Smooth muscle cell (in vitro differentiated cells): Measurements from ENCODE around the gene GRK6. TPM values are rescaled to one million over a fixed set of nuclear protein-coding genes. Genes with fewer than 3 reads are reported as not detected.

Experiments
- DNase-seq: peaks from one replicate; lab custom pipeline; 2025; ENCODE audit not compliant: unreplicated experiment; lab: John Stamatoyannopoulos, UW
- H2AFZ ChIP-seq: fragments of 200-600 bp; sonication (generic); 2 replicates; pipeline ENCODE4 v1.6.0; 2016; ENCODE audit warnings: antibody characterized with exemption, low read depth, mild to moderate bottlenecking
- H3F3A ChIP-seq: fragments of 200-600 bp; sonication (generic); 2 replicates; pipeline ENCODE4 v1.6.0; 2017; ENCODE audit warnings: antibody characterized with exemption, low read depth
- H3K27ac ChIP-seq: fragments of 200-600 bp; sonication (generic); 2 replicates; pipeline ENCODE4 v1.5.1; 2016; ENCODE audit warnings: low read depth, mild to moderate bottlenecking
- H3K27me3 ChIP-seq: fragments of 200-600 bp; sonication (generic); 2 replicates; pipeline ENCODE4 v1.6.1; 2016; ENCODE audit warnings: low read depth, mild to moderate bottlenecking
- H3K36me3 ChIP-seq: fragments of 200-600 bp; sonication (generic); 2 replicates; pipeline ENCODE4 v1.5.1; 2016; ENCODE audit warnings: low read depth
- H3K4me1 ChIP-seq: fragments of 200-600 bp; sonication (generic); 2 replicates; pipeline ENCODE4 v1.5.1; 2016; ENCODE audit warnings: low read depth
- H3K4me2 ChIP-seq: fragments of 200-600 bp; sonication (generic); 2 replicates; pipeline ENCODE4 v1.6.0; 2016; ENCODE audit warnings: mild to moderate bottlenecking
- H3K4me3 ChIP-seq: fragments of 200-600 bp; sonication (generic); 2 replicates; pipeline ENCODE4 v1.5.1; 2016; ENCODE audit warnings: mild to moderate bottlenecking
- H3K79me2 ChIP-seq: fragments of 200-600 bp; sonication (generic); 2 replicates; pipeline ENCODE4 v1.6.0; 2016; ENCODE audit warnings: low read depth, mild to moderate bottlenecking
- H3K9ac ChIP-seq: fragments of 200-600 bp; sonication (generic); 2 replicates; pipeline ENCODE4 v1.6.0; 2016; ENCODE audit warnings: low read depth
- H3K9me3 ChIP-seq: fragments of 200-600 bp; sonication (generic); replicated peaks from 2 replicates; pipeline ENCODE4 v1.5.1; 2016; ENCODE audit warnings: low read depth
- H4K20me1 ChIP-seq: fragments of 200-600 bp; sonication (generic); 2 replicates; pipeline ENCODE4 v1.6.0; 2016; ENCODE audit warnings: low read depth
- CTCF ChIP-seq: fragments of 200-600 bp; sonication (generic); IDR thresholded peaks from 2 replicates; pipeline ENCODE4 v1.5.1; 2017; ENCODE audit warnings: borderline replicate concordance, mild to moderate bottlenecking, antibody characterized with exemption; ENCODE audit not compliant: insufficient read depth, poor library complexity, severe bottlenecking
- WGBS: methylation state at CpG from one replicate; pipeline ENCODE4 v1.1.7; 2016; ENCODE audit warnings: low lambda C conversion rate; 5-methylcytosine and 5-hydroxymethylcytosine counted together
- polyA plus RNA-seq: library from polyadenylated mRNA; unstranded; fragments of >200 nt; fragmentation: Nextera tagmentation; extraction: Ambion mirVana; gene quantifications from 2 replicates; pipeline ENCODE4 v1.2.1, GENCODE V29; 2016
- total RNA-seq: library from RNA; depleted of rRNA; stranded (reverse); fragments of >200 nt; gene quantifications from 2 replicates; pipeline ENCODE4 v1.2.3, GENCODE V29; 2014

GRK6 gene
- total and polyA plus RNA-seq, 2 experiments from 2014 or later = 20.8 to 28.5 TPM

GRCh38 chr5:177385720-177386119 lies 40.8 kb upstream of the GRK6 start:
- no peaks in the 10 kb centered on the region for H3K9me3 ChIP-seq
- WGBS = 88% methylated on average over 11 of the region's 11 CpGs

GRCh38 chr5:177386542-177386941 lies 39.9 kb upstream of the GRK6 start:
- Histone ChIP-seq H3K36me3 (no peaks in the 10 kb centered on the region), H3F3A (peaks cover 11% of the 10 kb centered on the region), H3K27ac (no peak overlapping the region), H3K9me3 (no peaks in the 10 kb centered on the region), H3K4me2 (no peak overlapping the region), H3K27me3 (no peaks in the 10 kb centered on the region), H4K20me1 (peaks cover 3% of the 10 kb centered on the region), H3K9ac (no peak overlapping the region), H3K4me1 (no peaks in the 10 kb centered on the region), H3K79me2 (no peaks in the 10 kb centered on the region), H3K4me3 (no peak overlapping the region), H2AFZ (no peak overlapping the region)
- DNase-seq = no peak
- no peak for TF ChIP-seq CTCF
- 83% methylated on average over 8 of the region's 8 CpGs for WGBS

More at GRCh38 chr5:177385720-177386119, 40.8 kb upstream of the GRK6 start:
- Histone ChIP-seq H3K27ac (no peak overlapping the region), H3F3A (peaks cover 11% of the 10 kb centered on the region), H3K36me3 (no peaks in the 10 kb centered on the region), H3K79me2 (no peaks in the 10 kb centered on the region), H3K4me2 (no peak overlapping the region), H3K4me1 (no peaks in the 10 kb centered on the region), H3K27me3 (no peaks in the 10 kb centered on the region), H2AFZ (no peak overlapping the region), H4K20me1 (peaks cover 3% of the 10 kb centered on the region), H3K9ac (no peak overlapping the region), H3K4me3 (no peak overlapping the region)
- TF ChIP-seq CTCF = no peak
- no peak for DNase-seq

- Histone ChIP-seq H3K4me2 (no peak overlapping the region), H3K27me3 (no peaks in the 10 kb centered on the region), H3K36me3 (no peaks in the 10 kb centered on the region), H3K79me2 (no peaks in the 10 kb centered on the region), H3K27ac (no peak overlapping the region), H3K4me3 (no peak overlapping the region), H4K20me1 (peaks cover 3% of the 10 kb centered on the region), H3K4me1 (no peaks in the 10 kb centered on the region), H2AFZ (no peak overlapping the region), H3F3A (peaks cover 11% of the 10 kb centered on the region), H3K9me3 (no peaks in the 10 kb centered on the region), H3K9ac (no peak overlapping the region)
- DNase-seq = no peak
- TF ChIP-seq CTCF = no peak
- 93% methylated on average over 14 of the region's 14 CpGs for WGBS
Measured at GRCh38 chr5:177387405-177387804, 39.1 kb upstream of the GRK6 start.

- H3K4me2 ChIP-seq = no peak overlapping the region
- DNase-seq = no peak
- no peaks in the 10 kb centered on the region for H3K4me1 ChIP-seq
- H3F3A ChIP-seq = peaks cover 11% of the 10 kb centered on the region
- WGBS = 93% methylated on average over 10 of the region's 10 CpGs
- H4K20me1 ChIP-seq = peaks cover 3% of the 10 kb centered on the region
- no peak overlapping the region for H3K4me3 ChIP-seq
- peak overlapping the region; percentile 87 for H3K27ac ChIP-seq
- H2AFZ ChIP-seq = no peak overlapping the region
- no peak overlapping the region for H3K9ac ChIP-seq
- H3K36me3 ChIP-seq = no peaks in the 10 kb centered on the region
- H3K27me3 ChIP-seq = no peaks in the 10 kb centered on the region
- no peak for TF ChIP-seq CTCF
- H3K9me3 ChIP-seq = no peaks in the 10 kb centered on the region
- H3K79me2 ChIP-seq = no peaks in the 10 kb centered on the region
Measured at GRCh38 chr5:177388521-177389052, 37.9 kb upstream of the GRK6 start.
